ENCODE data around the gene GNAO1.

The GNAO1 gene

DNA sequence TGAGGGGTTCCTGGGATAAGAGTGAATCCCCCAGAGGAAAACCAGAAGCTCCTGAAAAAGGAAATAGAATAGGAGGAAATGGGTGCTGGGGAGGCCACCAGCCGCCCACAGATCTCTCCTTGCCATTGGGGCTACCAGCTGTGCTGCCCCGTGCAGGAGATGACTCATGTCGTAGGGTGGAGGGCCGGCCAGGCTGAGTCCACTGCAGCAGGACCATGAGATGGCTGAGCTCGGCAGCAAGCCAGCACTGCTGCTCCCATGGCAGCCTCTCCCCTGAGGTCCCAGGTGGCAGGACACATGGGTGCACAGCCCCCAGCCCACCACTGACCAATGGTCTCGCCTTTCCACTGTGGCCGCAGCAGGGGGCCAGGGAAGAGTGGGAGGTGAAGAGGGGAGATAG, 95.5 kb downstream of the GNAO1 start:
- no peak for TF ChIP-seq ZFX (IDR thresholded peaks at IDR 0.05)
- TF ChIP-seq, protein P1, sequence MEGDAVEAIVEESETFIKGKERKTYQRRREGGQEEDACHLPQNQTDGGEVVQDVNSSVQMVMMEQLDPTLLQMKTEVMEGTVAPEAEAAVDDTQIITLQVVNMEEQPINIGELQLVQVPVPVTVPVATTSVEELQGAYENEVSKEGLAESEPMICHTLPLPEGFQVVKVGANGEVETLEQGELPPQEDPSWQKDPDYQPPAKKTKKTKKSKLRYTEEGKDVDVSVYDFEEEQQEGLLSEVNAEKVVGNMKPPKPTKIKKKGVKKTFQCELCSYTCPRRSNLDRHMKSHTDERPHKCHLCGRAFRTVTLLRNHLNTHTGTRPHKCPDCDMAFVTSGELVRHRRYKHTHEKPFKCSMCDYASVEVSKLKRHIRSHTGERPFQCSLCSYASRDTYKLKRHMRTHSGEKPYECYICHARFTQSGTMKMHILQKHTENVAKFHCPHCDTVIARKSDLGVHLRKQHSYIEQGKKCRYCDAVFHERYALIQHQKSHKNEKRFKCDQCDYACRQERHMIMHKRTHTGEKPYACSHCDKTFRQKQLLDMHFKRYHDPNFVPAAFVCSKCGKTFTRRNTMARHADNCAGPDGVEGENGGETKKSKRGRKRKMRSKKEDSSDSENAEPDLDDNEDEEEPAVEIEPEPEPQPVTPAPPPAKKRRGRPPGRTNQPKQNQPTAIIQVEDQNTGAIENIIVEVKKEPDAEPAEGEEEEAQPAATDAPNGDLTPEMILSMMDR (conservative IDR thresholded peaks at IDR 0.05): no peak
- no peak overlapping the region for H3K27ac ChIP-seq

- TF ChIP-seq, protein P1 (conservative IDR thresholded peaks at IDR 0.05): no peak
- TF ChIP-seq ZFX (IDR thresholded peaks at IDR 0.05): no peak
- no peak overlapping the region for H3K27ac ChIP-seq
These were observed 96.7 kb downstream of the GNAO1 start for GRCh38 chr16:56288019-56288418.

- no peak overlapping the region for H3K27ac ChIP-seq
- TF ChIP-seq, protein P1 (conservative IDR thresholded peaks at IDR 0.05): no peak
- no peak for TF ChIP-seq ZFX (IDR thresholded peaks at IDR 0.05)
These were observed 98.1 kb downstream of the GNAO1 start for GRCh38 chr16:56289416-56289815.

DNA sequence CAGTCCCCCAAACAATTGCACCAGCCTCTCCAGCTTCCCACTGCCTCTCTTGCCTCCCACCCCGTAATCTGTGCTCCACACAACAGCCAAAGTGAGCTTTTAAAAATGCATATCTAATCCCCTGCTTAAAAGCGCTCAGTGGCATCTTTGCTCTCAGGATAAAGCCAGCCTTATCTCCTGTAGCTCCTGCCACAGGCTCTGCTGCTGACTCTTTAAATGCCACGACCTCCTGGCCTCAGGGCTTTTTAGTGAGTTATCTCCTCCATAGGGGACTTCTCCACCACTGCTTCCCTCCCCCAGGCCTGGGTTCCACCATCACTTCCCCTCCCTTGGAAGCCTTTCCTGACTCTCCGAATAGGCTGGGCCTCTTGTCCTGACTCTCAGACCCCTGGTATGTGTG, 98.6 kb downstream of the GNAO1 start:
- TF ChIP-seq ZFX (IDR thresholded peaks at IDR 0.05): no peak
- TF ChIP-seq, protein P1 (conservative IDR thresholded peaks at IDR 0.05): no peak
- H3K27ac ChIP-seq: no peak overlapping the region

DNA sequence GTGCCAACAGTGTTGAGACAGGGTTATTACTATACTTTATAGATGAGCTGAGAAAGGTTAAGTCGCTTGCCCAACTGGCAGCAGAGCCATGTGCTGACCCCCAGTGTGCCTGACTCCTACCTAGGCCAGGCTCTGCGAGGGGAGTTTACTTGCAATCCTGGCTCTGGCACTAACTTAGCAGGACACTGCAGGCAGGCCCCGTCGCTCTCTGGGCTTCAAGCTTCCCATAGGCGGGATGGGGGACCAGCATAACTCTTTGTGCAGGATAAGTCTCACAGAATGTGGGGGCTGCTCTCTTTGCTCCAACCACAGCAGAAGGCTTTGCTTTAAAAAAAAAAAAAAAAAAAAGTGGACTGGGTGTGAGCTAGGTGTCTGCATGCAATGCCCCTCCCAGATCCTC, 102.7 kb downstream of the GNAO1 start:
- TF ChIP-seq, protein P1 (conservative IDR thresholded peaks at IDR 0.05): no peak
- TF ChIP-seq ZFX (IDR thresholded peaks at IDR 0.05): no peak
- no peak overlapping the region for H3K27ac ChIP-seq

- TF ChIP-seq, protein P1 (conservative IDR thresholded peaks at IDR 0.05): no peak
- TF ChIP-seq ZFX (IDR thresholded peaks at IDR 0.05): no peak
- H3K27ac ChIP-seq: no peak overlapping the region
These were observed 103.3 kb downstream of the GNAO1 start for GRCh38 chr16:56294579-56294978.

DNA sequence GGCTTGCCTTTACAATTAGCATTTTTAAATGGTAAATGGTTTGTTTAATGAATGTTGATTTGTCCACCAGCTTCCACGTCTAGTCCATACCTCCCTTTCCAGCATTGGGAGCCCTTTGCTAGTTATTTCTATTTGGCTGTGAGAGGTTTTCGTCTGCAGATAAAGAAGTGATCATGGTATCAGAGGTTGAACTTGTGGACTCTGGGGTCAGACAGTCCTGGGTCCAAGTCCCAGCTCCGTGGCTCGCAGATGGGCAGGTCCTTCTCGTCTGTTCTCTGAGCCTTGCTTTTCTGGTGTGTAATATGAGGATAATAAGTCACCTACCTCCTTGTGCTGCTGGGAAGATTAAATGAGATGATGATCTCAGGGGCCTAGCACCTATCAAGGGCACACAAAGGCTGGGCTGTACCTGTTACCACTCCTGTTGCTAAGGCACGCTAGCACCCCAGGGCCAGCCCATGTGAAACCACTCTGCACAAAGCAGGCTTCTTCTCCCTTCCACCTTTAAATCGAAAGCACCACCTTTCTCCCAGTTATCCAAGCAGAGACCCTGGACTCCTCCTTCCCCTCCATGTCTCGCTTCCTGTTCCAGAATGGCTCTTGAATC, 103.9 kb downstream of the GNAO1 start:
- H3K27ac ChIP-seq: no peak overlapping the region
- TF ChIP-seq, protein P1 (conservative IDR thresholded peaks at IDR 0.05): no peak
- no peak for TF ChIP-seq ZFX (IDR thresholded peaks at IDR 0.05)
